SK-N-SH (cell line): Measurements from ENCODE around the gene AGBL1. TPM values are rescaled to one million over a fixed set of nuclear protein-coding genes. Genes with fewer than 3 reads are reported as not detected.

Source experiments
- CTCF ChIA-PET: fragments of 300-600, 350-600 bp; formaldehyde crosslinking; extraction: SDS; loops from one replicate; lab custom pipeline; 2021; lab: Yijun Ruan, JAX
- POLR2A ChIA-PET: fragments of 350-600 bp; sonication (Branson Sonifier 250); formaldehyde crosslinking; extraction: SDS; loops from one replicate; lab custom pipeline; 2020; ENCODE audit warnings: antibody characterized with exemption, inconsistent platforms; lab: Yijun Ruan, JAX
- DNase-seq: peaks from one replicate; pipeline ENCODE4 v3.0.0; 2012
- H2AFZ ChIP-seq: fragments of 200-600 bp; sonication (generic); 2 replicates; pipeline ENCODE4 v1.8.1; 2016; ENCODE audit warnings: antibody characterized with exemption, mild to moderate bottlenecking, low read depth
- H3F3A ChIP-seq: fragments of 200-600 bp; sonication (generic); replicated peaks from 2 replicates; pipeline ENCODE3; 2016; ENCODE audit warnings: antibody characterized with exemption, mild to moderate bottlenecking; ENCODE audit not compliant: insufficient read depth
- H3K27ac ChIP-seq, 2 experiments: fragments of 200-500 bp in 1 of 2; fragments of 200-600 bp in 1 of 2; sonication (Bioruptor generic) in 1 of 2; sonication (generic), shearing (Covaris generic) in 1 of 2; 2 replicates each; pipeline versions ENCODE4 v1.5.1 to v1.6.1; 2014 to 2016; ENCODE audit warnings: low read depth in 2 of 2, inconsistent platforms in 1 of 2, low read length in 1 of 2, mild to moderate bottlenecking in 1 of 2, mixed read lengths in 1 of 2
- H3K27me3 ChIP-seq: fragments of 200-600 bp; sonication (generic), shearing (Covaris generic); 2 replicates; pipeline ENCODE4 v1.6.1; 2016; ENCODE audit warnings: mixed run types; ENCODE audit not compliant: insufficient read depth
- H3K36me3 ChIP-seq, 2 experiments: fragments of 200-500 bp in 1 of 2; fragments of 200-600 bp in 1 of 2; sonication (Bioruptor generic) in 1 of 2; sonication (generic) in 1 of 2; replicated peaks in 1 of 2; 2 replicates each; pipeline versions ENCODE3 to v1.5.1; 2014 to 2016; ENCODE audit warnings: low read length in 1 of 2, mild to moderate bottlenecking in 1 of 2; ENCODE audit not compliant: insufficient read depth in 2 of 2, control insufficient read depth in 1 of 2
- H3K4me1 ChIP-seq, 2 experiments: fragments of 200-500 bp in 1 of 2; fragments of 200-600 bp in 1 of 2; sonication (Bioruptor generic) in 1 of 2; sonication (generic), shearing (Covaris generic) in 1 of 2; 2 replicates each; pipeline versions ENCODE4 v1.5.1 to v1.6.1; 2014 to 2016; ENCODE audit warnings: low read depth in 1 of 2, low read length in 1 of 2, mixed run types in 1 of 2; ENCODE audit not compliant: insufficient read depth in 2 of 2, control insufficient read depth in 1 of 2
- H3K4me2 ChIP-seq: fragments of 200-600 bp; sonication (generic), shearing (Covaris generic); 2 replicates; pipeline ENCODE4 v1.6.1; 2017; ENCODE audit warnings: mixed run types
- H3K4me3 ChIP-seq, 2 experiments: fragments of 200-500 bp in 1 of 2; fragments of 200-600 bp in 1 of 2; sonication (Bioruptor generic) in 1 of 2; sonication (generic), shearing (Covaris generic) in 1 of 2; 2 replicates each; pipeline versions ENCODE4 v1.5.1 to v1.8.1; 2014 to 2016; ENCODE audit warnings: low read depth in 2 of 2, inconsistent platforms in 1 of 2, low read length in 1 of 2, mild to moderate bottlenecking in 1 of 2, mixed read lengths in 1 of 2, moderate library complexity in 1 of 2
- H3K79me2 ChIP-seq: fragments of 200-600 bp; sonication (generic); 2 replicates; pipeline ENCODE4 v1.8.1; 2017; ENCODE audit warnings: mild to moderate bottlenecking; ENCODE audit not compliant: insufficient read depth
- H3K9ac ChIP-seq: fragments of 200-600 bp; sonication (generic); 2 replicates; pipeline ENCODE4 v1.6.1; 2017; ENCODE audit warnings: mixed run types
- H3K9me2 ChIP-seq: fragments of 200-600 bp; sonication (generic); 2 replicates; pipeline ENCODE4 v1.6.1; 2017; ENCODE audit warnings: mixed run types
- H3K9me3 ChIP-seq: fragments of 200-600 bp; sonication (generic); 2 replicates; pipeline ENCODE4 v1.6.1; 2017; ENCODE audit warnings: mixed run types, mild to moderate bottlenecking, moderate library complexity
- H4K20me1 ChIP-seq: fragments of 200-600 bp; sonication (generic); 2 replicates; pipeline ENCODE4 v1.6.1; 2017; ENCODE audit warnings: mild to moderate bottlenecking, mixed run types; ENCODE audit not compliant: insufficient read depth
- CHD2 ChIP-seq: fragments of 150-350 bp; IDR thresholded peaks from 2 replicates; pipeline ENCODE4 v1.6.1; 2018; ENCODE audit warnings: low read length; ENCODE audit not compliant: partially characterized antibody
- FOSL2 ChIP-seq: IDR thresholded peaks from 2 replicates; pipeline ENCODE4 v1.4.0; 2012; ENCODE audit warnings: low read depth, mild to moderate bottlenecking, moderate library complexity, borderline replicate concordance
- GATA2 ChIP-seq: sonication (generic); formaldehyde crosslinking; IDR thresholded peaks from 2 replicates; pipeline ENCODE4 v1.5.0; 2020; ENCODE audit warnings: mild to moderate bottlenecking, missing genetic modification reagents
- NRF1 ChIP-seq: IDR thresholded peaks from 2 replicates; pipeline ENCODE4 v1.6.1; 2012; ENCODE audit warnings: low read depth, mild to moderate bottlenecking, low read length
- RAD21 ChIP-seq: IDR thresholded peaks from 2 replicates; pipeline ENCODE4 v1.6.1; 2012; ENCODE audit warnings: mild to moderate bottlenecking, low read length
- SMC3 ChIP-seq: IDR thresholded peaks from 2 replicates; pipeline ENCODE4 v1.6.1; 2012; ENCODE audit warnings: low read depth, low read length, improper control_type of control experiment
- TAF1 ChIP-seq: IDR thresholded peaks from 2 replicates; pipeline ENCODE4 v1.6.1; 2012; ENCODE audit warnings: low read depth, mild to moderate bottlenecking, low read length, moderate library complexity, borderline replicate concordance
- TCF12 ChIP-seq: IDR thresholded peaks from 2 replicates; pipeline ENCODE4 v1.4.0; 2012
- TEAD4 ChIP-seq: IDR thresholded peaks from 2 replicates; pipeline ENCODE4 v1.4.0; 2012; ENCODE audit warnings: mild to moderate bottlenecking, borderline replicate concordance; ENCODE audit not compliant: insufficient read depth
- WGBS: methylation state at CpG from one replicate; pipeline ENCODE4 v1.1.6; 2017; ENCODE audit warnings: low lambda C conversion rate; 5-methylcytosine and 5-hydroxymethylcytosine counted together
- polyA plus RNA-seq, 3 experiments: library from polyadenylated mRNA; depleted of rRNA; stranded (reverse); fragments of >200 nt; gene quantifications; 2 replicates each; pipeline ENCODE4 v1.2.3, GENCODE V29; 2012
- TF ChIP-seq, protein P1 (sequence below): IDR thresholded peaks from 2 replicates; pipeline ENCODE4; 2012
- TF ChIP-seq, protein P2 (sequence below): IDR thresholded peaks from 2 replicates; pipeline ENCODE4 v1.4.0; 2012; ENCODE audit warnings: low read depth
- TF ChIP-seq, protein P3 (sequence below): fragments of 200-600 bp; sonication (generic); IDR thresholded peaks from 2 replicates; pipeline ENCODE4 v1.6.1; 2017; ENCODE audit warnings: antibody characterized with exemption, mild to moderate bottlenecking, moderate library complexity
- TF ChIP-seq, protein P4 (sequence below): IDR thresholded peaks from 2 replicates; pipeline ENCODE4 v1.4.0; 2012; ENCODE audit warnings: low read depth, borderline replicate concordance
- TF ChIP-seq, protein P5 (sequence below): fragments of 150-350 bp; IDR thresholded peaks from 2 replicates; pipeline ENCODE4 v1.6.1; 2017; ENCODE audit warnings: antibody characterized with exemption, low read length, low read depth, borderline replicate concordance
- TF ChIP-seq, protein P6 (sequence below): IDR thresholded peaks from 2 replicates; pipeline ENCODE4 v1.4.0; 2012; ENCODE audit warnings: low read depth, borderline replicate concordance

AGBL1 gene
- polyA plus RNA-seq, 1 of the 3 experiments (the other 2 are of a cell fraction) = not detected

DNA sequence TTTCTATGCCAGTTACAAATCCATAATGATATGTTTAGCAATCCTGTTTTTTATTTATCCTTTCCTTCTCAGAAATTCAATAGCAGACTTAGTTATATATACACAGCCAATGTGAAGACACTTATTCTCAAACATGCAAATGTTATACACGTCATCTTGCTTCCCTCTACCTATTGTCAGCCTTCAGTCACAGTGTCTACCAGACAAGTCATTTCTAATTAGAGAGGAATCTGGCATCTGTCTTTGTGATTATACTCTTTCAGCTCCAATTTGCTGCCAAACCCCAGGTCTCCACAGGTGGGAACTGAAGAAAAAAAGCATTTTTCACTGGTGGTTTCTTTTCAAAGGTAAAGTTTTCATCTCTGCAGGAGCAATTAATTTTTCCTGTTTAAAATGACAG, 793.1 kb downstream of the AGBL1 start:
- no peaks in the 10 kb centered on the region for H3K9me3 ChIP-seq
- H3K4me1 ChIP-seq = 0 out of 4 replicates have a peak, but pooled peaks cover 0 to 7% of the 10 kb centered on the region in 2 experiments
- H4K20me1 ChIP-seq = no peaks in the 10 kb centered on the region
- no peak for DNase-seq
- no peaks in the 10 kb centered on the region for H3K9me2 ChIP-seq
- ChIA-PET CTCF (no interaction called here), POLR2A (no interaction called here)
- H3F3A ChIP-seq = no peaks in the 10 kb centered on the region
- no peak overlapping the region for H3K27ac ChIP-seq
- 67% methylated on average over 1 of the region's 1 CpG for WGBS
- no peak overlapping the region for H3K4me2 ChIP-seq
- no peaks in the 10 kb centered on the region for H3K79me2 ChIP-seq
- no peak overlapping the region for H2AFZ ChIP-seq
- H3K36me3 ChIP-seq = no peaks in the 10 kb centered on the region
- no peaks in the 10 kb centered on the region for H3K27me3 ChIP-seq
- H3K4me3 ChIP-seq = no peak overlapping the region
- TF ChIP-seq TAF1 (no peak), NRF1 (no peak), TCF12 (no peak), CHD2 (no peak), SMC3 (no peak), TEAD4 (no peak), FOSL2 (no peak), GATA2 (CRISPR knock-in tag) (no peak)
- TF ChIP-seq, protein P1, sequence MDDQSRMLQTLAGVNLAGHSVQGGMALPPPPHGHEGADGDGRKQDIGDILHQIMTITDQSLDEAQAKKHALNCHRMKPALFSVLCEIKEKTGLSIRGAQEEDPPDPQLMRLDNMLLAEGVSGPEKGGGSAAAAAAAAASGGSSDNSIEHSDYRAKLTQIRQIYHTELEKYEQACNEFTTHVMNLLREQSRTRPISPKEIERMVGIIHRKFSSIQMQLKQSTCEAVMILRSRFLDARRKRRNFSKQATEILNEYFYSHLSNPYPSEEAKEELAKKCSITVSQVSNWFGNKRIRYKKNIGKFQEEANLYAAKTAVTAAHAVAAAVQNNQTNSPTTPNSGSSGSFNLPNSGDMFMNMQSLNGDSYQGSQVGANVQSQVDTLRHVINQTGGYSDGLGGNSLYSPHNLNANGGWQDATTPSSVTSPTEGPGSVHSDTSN = no peak
- TF ChIP-seq, protein P2, sequence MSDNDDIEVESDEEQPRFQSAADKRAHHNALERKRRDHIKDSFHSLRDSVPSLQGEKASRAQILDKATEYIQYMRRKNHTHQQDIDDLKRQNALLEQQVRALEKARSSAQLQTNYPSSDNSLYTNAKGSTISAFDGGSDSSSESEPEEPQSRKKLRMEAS = no peak
- TF ChIP-seq, protein P3, sequence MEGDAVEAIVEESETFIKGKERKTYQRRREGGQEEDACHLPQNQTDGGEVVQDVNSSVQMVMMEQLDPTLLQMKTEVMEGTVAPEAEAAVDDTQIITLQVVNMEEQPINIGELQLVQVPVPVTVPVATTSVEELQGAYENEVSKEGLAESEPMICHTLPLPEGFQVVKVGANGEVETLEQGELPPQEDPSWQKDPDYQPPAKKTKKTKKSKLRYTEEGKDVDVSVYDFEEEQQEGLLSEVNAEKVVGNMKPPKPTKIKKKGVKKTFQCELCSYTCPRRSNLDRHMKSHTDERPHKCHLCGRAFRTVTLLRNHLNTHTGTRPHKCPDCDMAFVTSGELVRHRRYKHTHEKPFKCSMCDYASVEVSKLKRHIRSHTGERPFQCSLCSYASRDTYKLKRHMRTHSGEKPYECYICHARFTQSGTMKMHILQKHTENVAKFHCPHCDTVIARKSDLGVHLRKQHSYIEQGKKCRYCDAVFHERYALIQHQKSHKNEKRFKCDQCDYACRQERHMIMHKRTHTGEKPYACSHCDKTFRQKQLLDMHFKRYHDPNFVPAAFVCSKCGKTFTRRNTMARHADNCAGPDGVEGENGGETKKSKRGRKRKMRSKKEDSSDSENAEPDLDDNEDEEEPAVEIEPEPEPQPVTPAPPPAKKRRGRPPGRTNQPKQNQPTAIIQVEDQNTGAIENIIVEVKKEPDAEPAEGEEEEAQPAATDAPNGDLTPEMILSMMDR = no peak
- TF ChIP-seq, protein P4, sequence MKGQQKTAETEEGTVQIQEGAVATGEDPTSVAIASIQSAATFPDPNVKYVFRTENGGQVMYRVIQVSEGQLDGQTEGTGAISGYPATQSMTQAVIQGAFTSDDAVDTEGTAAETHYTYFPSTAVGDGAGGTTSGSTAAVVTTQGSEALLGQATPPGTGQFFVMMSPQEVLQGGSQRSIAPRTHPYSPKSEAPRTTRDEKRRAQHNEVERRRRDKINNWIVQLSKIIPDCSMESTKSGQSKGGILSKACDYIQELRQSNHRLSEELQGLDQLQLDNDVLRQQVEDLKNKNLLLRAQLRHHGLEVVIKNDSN = no peak
- TF ChIP-seq, protein P5, sequence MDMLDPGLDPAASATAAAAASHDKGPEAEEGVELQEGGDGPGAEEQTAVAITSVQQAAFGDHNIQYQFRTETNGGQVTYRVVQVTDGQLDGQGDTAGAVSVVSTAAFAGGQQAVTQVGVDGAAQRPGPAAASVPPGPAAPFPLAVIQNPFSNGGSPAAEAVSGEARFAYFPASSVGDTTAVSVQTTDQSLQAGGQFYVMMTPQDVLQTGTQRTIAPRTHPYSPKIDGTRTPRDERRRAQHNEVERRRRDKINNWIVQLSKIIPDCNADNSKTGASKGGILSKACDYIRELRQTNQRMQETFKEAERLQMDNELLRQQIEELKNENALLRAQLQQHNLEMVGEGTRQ = no peak
- H3K9ac ChIP-seq = no peak overlapping the region

DNA sequence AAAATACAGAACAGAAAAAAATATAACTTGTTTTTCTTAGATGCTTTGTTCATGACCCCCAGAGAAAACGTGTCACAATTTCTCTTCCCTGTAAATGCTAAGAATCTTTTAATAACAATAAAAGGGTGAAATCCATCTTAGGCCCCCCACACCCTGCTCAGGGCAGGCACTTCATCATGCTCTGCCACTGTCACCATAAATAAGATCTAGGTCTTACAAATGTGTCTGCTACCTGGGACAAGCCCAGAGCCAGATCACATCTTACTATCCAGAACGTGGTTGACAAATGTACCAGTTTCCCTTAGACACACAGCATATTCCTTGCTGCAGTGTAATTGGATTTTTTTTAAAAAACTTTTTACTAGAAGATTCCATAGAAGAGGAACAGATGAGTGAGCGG, 795.4 kb downstream of the AGBL1 start:
- H3K9ac ChIP-seq = no peak overlapping the region
- H3K4me2 ChIP-seq = no peak overlapping the region
- H3F3A ChIP-seq = no peaks in the 10 kb centered on the region
- no peaks in the 10 kb centered on the region for H3K36me3 ChIP-seq
- TF ChIP-seq, protein P6, sequence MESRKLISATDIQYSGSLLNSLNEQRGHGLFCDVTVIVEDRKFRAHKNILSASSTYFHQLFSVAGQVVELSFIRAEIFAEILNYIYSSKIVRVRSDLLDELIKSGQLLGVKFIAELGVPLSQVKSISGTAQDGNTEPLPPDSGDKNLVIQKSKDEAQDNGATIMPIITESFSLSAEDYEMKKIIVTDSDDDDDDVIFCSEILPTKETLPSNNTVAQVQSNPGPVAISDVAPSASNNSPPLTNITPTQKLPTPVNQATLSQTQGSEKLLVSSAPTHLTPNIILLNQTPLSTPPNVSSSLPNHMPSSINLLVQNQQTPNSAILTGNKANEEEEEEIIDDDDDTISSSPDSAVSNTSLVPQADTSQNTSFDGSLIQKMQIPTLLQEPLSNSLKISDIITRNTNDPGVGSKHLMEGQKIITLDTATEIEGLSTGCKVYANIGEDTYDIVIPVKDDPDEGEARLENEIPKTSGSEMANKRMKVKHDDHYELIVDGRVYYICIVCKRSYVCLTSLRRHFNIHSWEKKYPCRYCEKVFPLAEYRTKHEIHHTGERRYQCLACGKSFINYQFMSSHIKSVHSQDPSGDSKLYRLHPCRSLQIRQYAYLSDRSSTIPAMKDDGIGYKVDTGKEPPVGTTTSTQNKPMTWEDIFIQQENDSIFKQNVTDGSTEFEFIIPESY = no peak
- TF ChIP-seq RAD21 = no peak
- H3K9me2 ChIP-seq = no peaks in the 10 kb centered on the region
- CTCF ChIA-PET = no interaction called here
- no peak overlapping the region for H3K27ac ChIP-seq
- no peaks in the 10 kb centered on the region for H3K27me3 ChIP-seq
- POLR2A ChIA-PET = no interaction called here
- H3K4me1 ChIP-seq = peaks cover 0 to 7% of the 10 kb centered on the region in 2 experiments; a peak in 1 of 4 replicates
- no peaks in the 10 kb centered on the region for H3K9me3 ChIP-seq
- no peaks in the 10 kb centered on the region for H4K20me1 ChIP-seq
- no peak overlapping the region for H3K4me3 ChIP-seq
- WGBS = 65% methylated on average over 3 of the region's 3 CpGs
- DNase-seq = no peak
- H3K79me2 ChIP-seq = no peaks in the 10 kb centered on the region
- H2AFZ ChIP-seq = no peak overlapping the region
